H9 (cell line): ENCODE results near the gene RPP38. TPM values are rescaled to one million over a fixed set of nuclear protein-coding genes. Genes with fewer than 3 reads are reported as not detected.

ENCODE experiments used
- DNase-seq: peaks from one replicate; pipeline ENCODE4 v3.0.0-alpha.2; 2017
- H2AFZ ChIP-seq: one replicate; pipeline ENCODE4 v1.6.1; 2013; ENCODE audit warnings: mild to moderate bottlenecking, low read length, control low read depth, moderate library complexity
- H2AK5ac ChIP-seq: 2 replicates; pipeline ENCODE4 v1.6.1; 2013; ENCODE audit warnings: low read length, control low read depth, mixed read lengths; ENCODE audit not compliant: insufficient read length
- H2BK120ac ChIP-seq: one replicate; pipeline ENCODE4 v1.6.1; 2013; ENCODE audit warnings: low read depth, mild to moderate bottlenecking, low read length, control low read depth, inconsistent platforms; ENCODE audit not compliant: poor library complexity, severe bottlenecking
- H2BK12ac ChIP-seq: 2 replicates; pipeline ENCODE4 v1.6.1; 2013; ENCODE audit warnings: low read length, control low read depth, mixed read lengths, low read depth; ENCODE audit not compliant: insufficient read length
- H2BK15ac ChIP-seq: 2 replicates; pipeline ENCODE4 v1.6.1; 2013; ENCODE audit warnings: low read depth, low read length, control low read depth
- H2BK20ac ChIP-seq: one replicate; pipeline ENCODE4 v1.6.1; 2013; ENCODE audit warnings: low read depth, mild to moderate bottlenecking, low read length, control low read depth, inconsistent platforms; ENCODE audit not compliant: poor library complexity, severe bottlenecking
- H2BK5ac ChIP-seq: 2 replicates; pipeline ENCODE4 v1.6.1; 2013; ENCODE audit warnings: low read length, control low read depth, mixed read lengths; ENCODE audit not compliant: insufficient read length
- H3K14ac ChIP-seq: 2 replicates; pipeline ENCODE4 v1.6.1; 2013; ENCODE audit warnings: low read length, control low read depth; ENCODE audit not compliant: insufficient read depth
- H3K18ac ChIP-seq: 2 replicates; pipeline ENCODE4 v1.6.1; 2013; ENCODE audit warnings: low read depth, mild to moderate bottlenecking, mixed read lengths, low read length, control low read depth; ENCODE audit not compliant: insufficient read length
- H3K23ac ChIP-seq: 2 replicates; pipeline ENCODE4 v1.6.1; 2013; ENCODE audit warnings: low read length, control low read depth, mixed read lengths, low read depth; ENCODE audit not compliant: insufficient read length
- H3K23me2 ChIP-seq: 2 replicates; pipeline ENCODE4 v1.6.1; 2013; ENCODE audit warnings: low read depth, mild to moderate bottlenecking, mixed read lengths, low read length, control low read depth; ENCODE audit not compliant: insufficient read length, poor library complexity, severe bottlenecking
- H3K27ac ChIP-seq: 2 replicates; pipeline ENCODE4 v1.5.1; 2013; ENCODE audit warnings: low read length, control low read depth, mixed read lengths, low read depth; ENCODE audit not compliant: insufficient read length
- H3K27me3 ChIP-seq: 2 replicates; pipeline ENCODE4 v1.6.1; 2013; ENCODE audit warnings: low read length, control low read depth, inconsistent platforms; ENCODE audit not compliant: insufficient read depth
- H3K4ac ChIP-seq: 2 replicates; pipeline ENCODE4 v1.6.1; 2013; ENCODE audit warnings: low read depth, mild to moderate bottlenecking, control low read depth, inconsistent platforms, low read length, moderate library complexity
- H3K4me1 ChIP-seq: 2 replicates; pipeline ENCODE4 v1.6.1; 2013; ENCODE audit warnings: low read length, control low read depth, inconsistent platforms; ENCODE audit not compliant: insufficient read depth
- H3K4me2 ChIP-seq: 2 replicates; pipeline ENCODE4 v1.6.1; 2013; ENCODE audit warnings: low read length, control low read depth, mixed read lengths; ENCODE audit not compliant: insufficient read length, insufficient read depth
- H3K56ac ChIP-seq: 2 replicates; pipeline ENCODE4 v1.6.1; 2013; ENCODE audit warnings: low read depth, mild to moderate bottlenecking, mixed read lengths, low read length, control low read depth; ENCODE audit not compliant: insufficient read length
- H3K79me1 ChIP-seq: 2 replicates; pipeline ENCODE4 v1.6.1; 2013; ENCODE audit warnings: low read depth, mild to moderate bottlenecking, moderate library complexity, low read length, control low read depth, inconsistent platforms; ENCODE audit not compliant: insufficient read depth, poor library complexity, severe bottlenecking
- H3K79me2 ChIP-seq: 2 replicates; pipeline ENCODE4 v1.6.1; 2013; ENCODE audit warnings: low read length, control low read depth, inconsistent platforms; ENCODE audit not compliant: insufficient read depth
- H3K9ac ChIP-seq: 2 replicates; pipeline ENCODE4 v1.6.1; 2013; ENCODE audit warnings: low read length, control low read depth, mixed read lengths; ENCODE audit not compliant: insufficient read length; ENCODE audit errors: extremely low read depth
- H3K9me3 ChIP-seq: one replicate; pipeline ENCODE4 v1.6.1; 2013; ENCODE audit warnings: low read depth, low read length, inconsistent platforms; ENCODE audit not compliant: control insufficient read depth
- H3T11ph ChIP-seq: one replicate; pipeline ENCODE4 v1.6.1; 2013; ENCODE audit warnings: mild to moderate bottlenecking, low read length, control low read depth, inconsistent platforms
- H4K20me1 ChIP-seq: one replicate; pipeline ENCODE4 v1.6.1; 2013; ENCODE audit not compliant: control insufficient read depth, insufficient read length, insufficient read depth
- H4K5ac ChIP-seq: 2 replicates; pipeline ENCODE4 v1.6.1; 2013; ENCODE audit warnings: low read depth, mild to moderate bottlenecking, mixed read lengths, low read length, control low read depth; ENCODE audit not compliant: insufficient read length
- H4K8ac ChIP-seq: replicated peaks from 2 replicates; pipeline ENCODE4 v1.6.1; 2013; ENCODE audit warnings: low read length, control low read depth, mixed read lengths, low read depth; ENCODE audit not compliant: insufficient read length
- H4K91ac ChIP-seq: 2 replicates; pipeline ENCODE4 v1.6.1; 2013; ENCODE audit warnings: low read depth, mild to moderate bottlenecking, moderate library complexity, mixed read lengths, low read length, control low read depth; ENCODE audit not compliant: insufficient read length
- H3K27ac Mint-ChIP-seq, 3 experiments: 2 replicates in 2 of 3; 3 replicates in 1 of 3; pipeline ENCODE4 v1.8.0; 2020 to 2021; ENCODE audit warnings: mixed read lengths in 3 of 3, mild to moderate bottlenecking in 1 of 3, moderate library complexity in 1 of 3
- H3K27me3 Mint-ChIP-seq: 2 replicates; pipeline ENCODE4 v1.8.0; 2021; ENCODE audit warnings: low read depth, mild to moderate bottlenecking, moderate library complexity, mixed read lengths
- H3K36me3 Mint-ChIP-seq, 3 experiments: 2 replicates in 2 of 3; 3 replicates in 1 of 3; pipeline ENCODE4 v1.8.0; 2020 to 2021; ENCODE audit warnings: low read depth in 3 of 3, mixed read lengths in 3 of 3; ENCODE audit not compliant: insufficient read depth in 1 of 3
- H3K4me1 Mint-ChIP-seq, 2 experiments: 2 replicates each; pipeline ENCODE4 v1.8.0; 2020; ENCODE audit warnings: mixed read lengths in 2 of 2
- H3K4me3 Mint-ChIP-seq, 2 experiments: 2 replicates in 1 of 2; 3 replicates in 1 of 2; pipeline ENCODE4 v1.8.0; 2020 to 2021; ENCODE audit warnings: mild to moderate bottlenecking in 2 of 2, mixed read lengths in 2 of 2, moderate library complexity in 1 of 2
- H3K9me3 Mint-ChIP-seq, 2 experiments: 2 replicates in 1 of 2; 3 replicates in 1 of 2; pipeline ENCODE4 v1.8.0; 2020; ENCODE audit warnings: mild to moderate bottlenecking in 2 of 2, mixed read lengths in 2 of 2, moderate library complexity in 1 of 2
- WGBS: extraction: QIAGEN DNeasy Blood & Tissue Kit; methylation state at CpG from one replicate; pipeline ENCODE4 v1.1.7; 2013; ENCODE audit warnings: missing lambda C conversion rate, low lambda C conversion rate, mixed read lengths; ENCODE audit not compliant: insufficient read length; ENCODE audit errors: extremely low coverage; 5-methylcytosine and 5-hydroxymethylcytosine counted together
- long read RNA-seq: library from polyadenylated mRNA; unstranded; transcript quantifications from one replicate; pipeline ENCODE4 v2.0.0, GENCODE V29; 2020
- total RNA-seq: library from RNA; stranded (reverse); gene quantifications from 2 replicates; pipeline ENCODE4 v1.2.1, GENCODE V29; 2021
- TF ChIP-seq, protein P1 (sequence below): fragments of 200-600 bp; sonication (generic); conservative IDR thresholded peaks from 3 replicates; pipeline ENCODE4 v1.8.0; 2021; ENCODE audit warnings: antibody characterized with exemption, mild to moderate bottlenecking

The RPP38 gene
- 25.9 and 26.6 TPM in 2 replicates for total RNA-seq
- long read RNA-seq, transcript RPP38-201 (3 exons, 1,457 nt): major isoform, 18 of 71 reads
- long read RNA-seq, transcript RPP38-207 (2 exons, 1,537 nt): major isoform, 18 of 71 reads
- long read RNA-seq, transcript RPP38-204 (3 exons, 1,296 nt): minor isoform, 11 of 71 reads
- long read RNA-seq, transcript RPP38-203 (2 exons, 1,030 nt): major isoform, 18 of 71 reads
- long read RNA-seq, partial matches to known transcripts: 0 of 71 reads
- long read RNA-seq, other reads (novel, unspliced or antisense): 6 of 71 reads

GRCh38 chr10:15097011-15097812, at the start of gene RPP38:
Gene RPP38, plus strand, starts transcription at chr10:15097355. Its CDS starts 5,960 bp downstream, at chr10:15103315.
- peaks cover 4 to 25% (median 17%) of the 10 kb centered on the region in 3 experiments for H3K36me3 Mint-ChIP-seq

More at GRCh38 chr10:15097011-15097812, at the start of gene RPP38:
- Histone ChIP-seq H3K56ac (no peak within 1 kb of the TSS), H2BK120ac (no peak within 1 kb of the TSS), H4K8ac (no peak within 1 kb of the TSS), H3K9ac (peak within 1 kb of the TSS; percentile 94), H2BK5ac (no peak within 1 kb of the TSS), H3K18ac (peak within 1 kb of the TSS; percentile 98), H2BK12ac (peak within 1 kb of the TSS; percentile 32), H3K14ac (peak within 1 kb of the TSS; percentile 99), H3K79me1 (peaks cover 6% of the 10 kb centered on the region), H3K4ac (peak within 1 kb of the TSS; percentile 1; the same call in 1 of the 2 replicates), H3K23ac (no peak within 1 kb of the TSS), H3K27me3 (no peaks in the 10 kb centered on the region; the same call in 1 of the 2 replicates), H2AFZ (no peak within 1 kb of the TSS), H3K4me1 (no peaks in the 10 kb centered on the region), H3K9me3 (no peaks in the 10 kb centered on the region), H3K79me2 (peaks cover 12% of the 10 kb centered on the region; the same call in 1 of the 2 replicates), H2BK20ac (no peak within 1 kb of the TSS), H3T11ph (no peak within 1 kb of the TSS), H4K91ac (no peak within 1 kb of the TSS), H4K20me1 (no peaks in the 10 kb centered on the region), H3K27ac (peak within 1 kb of the TSS; percentile 84), H3K4me2 (peak within 1 kb of the TSS; percentile 98), H2AK5ac (no peak within 1 kb of the TSS), H3K23me2 (peaks cover 14% of the 10 kb centered on the region), H4K5ac (no peak within 1 kb of the TSS), H2BK15ac (no peak within 1 kb of the TSS)
- Mint-ChIP-seq H3K27me3 (no peaks in the 10 kb centered on the region; the same call in 1 of the 2 replicates), H3K27ac (peak within 1 kb of the TSS; percentile 96 to 100 (median 99)), H3K4me1 (peaks cover 9 to 16% of the 10 kb centered on the region in 2 experiments), H3K4me3 (peak within 1 kb of the TSS; percentile 99 to 100), H3K9me3 (no peaks in the 10 kb centered on the region; a peak in 1 of 5 replicates)
- WGBS: no CpG with 5 or more reads among the region's 84 CpGs
- TF ChIP-seq, protein P1, sequence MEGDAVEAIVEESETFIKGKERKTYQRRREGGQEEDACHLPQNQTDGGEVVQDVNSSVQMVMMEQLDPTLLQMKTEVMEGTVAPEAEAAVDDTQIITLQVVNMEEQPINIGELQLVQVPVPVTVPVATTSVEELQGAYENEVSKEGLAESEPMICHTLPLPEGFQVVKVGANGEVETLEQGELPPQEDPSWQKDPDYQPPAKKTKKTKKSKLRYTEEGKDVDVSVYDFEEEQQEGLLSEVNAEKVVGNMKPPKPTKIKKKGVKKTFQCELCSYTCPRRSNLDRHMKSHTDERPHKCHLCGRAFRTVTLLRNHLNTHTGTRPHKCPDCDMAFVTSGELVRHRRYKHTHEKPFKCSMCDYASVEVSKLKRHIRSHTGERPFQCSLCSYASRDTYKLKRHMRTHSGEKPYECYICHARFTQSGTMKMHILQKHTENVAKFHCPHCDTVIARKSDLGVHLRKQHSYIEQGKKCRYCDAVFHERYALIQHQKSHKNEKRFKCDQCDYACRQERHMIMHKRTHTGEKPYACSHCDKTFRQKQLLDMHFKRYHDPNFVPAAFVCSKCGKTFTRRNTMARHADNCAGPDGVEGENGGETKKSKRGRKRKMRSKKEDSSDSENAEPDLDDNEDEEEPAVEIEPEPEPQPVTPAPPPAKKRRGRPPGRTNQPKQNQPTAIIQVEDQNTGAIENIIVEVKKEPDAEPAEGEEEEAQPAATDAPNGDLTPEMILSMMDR: no peak
- peak; percentile 96 for DNase-seq
